Neural cell (in vitro differentiated cells): ENCODE data around the gene UACA. TPM values are rescaled to one million over a fixed set of nuclear protein-coding genes. Genes with fewer than 3 reads are reported as not detected.

Experiments used
- H2AFZ ChIP-seq: fragments of 200-600, 300-800 bp; sonication (generic), shearing (Covaris generic); 2 replicates; pipeline ENCODE4 v1.6.0; 2014; ENCODE audit warnings: low read depth, mild to moderate bottlenecking, antibody characterized with exemption, low read length, moderate library complexity
- H3F3A ChIP-seq: fragments of 200-600 bp; shearing (Covaris generic); 2 replicates; pipeline ENCODE4 v1.6.1; 2016; ENCODE audit warnings: mild to moderate bottlenecking, moderate library complexity, mixed read lengths, antibody characterized with exemption, low read length; ENCODE audit not compliant: insufficient read depth, poor library complexity, severe bottlenecking
- H3K27ac ChIP-seq: fragments of 200-600, 300-800 bp; sonication (generic), shearing (Covaris generic); 2 replicates; pipeline ENCODE4 v1.5.1; 2014; ENCODE audit warnings: mild to moderate bottlenecking, low read length, moderate library complexity
- H3K27me3 ChIP-seq: fragments of 300-800, 200-600 bp; sonication (generic), shearing (Covaris generic); 2 replicates; pipeline ENCODE4 v1.6.0; 2014; ENCODE audit warnings: mild to moderate bottlenecking, low read depth, low read length, moderate library complexity; ENCODE audit not compliant: insufficient read depth
- H3K36me3 ChIP-seq: fragments of 300-800, 200-600 bp; sonication (generic), shearing (Covaris generic); 2 replicates; pipeline ENCODE4 v1.5.1; 2014; ENCODE audit warnings: mild to moderate bottlenecking, antibody characterized with exemption, low read length, moderate library complexity; ENCODE audit not compliant: insufficient read depth
- H3K4me2 ChIP-seq: fragments of 300-800, 200-600 bp; sonication (generic), shearing (Covaris generic); 2 replicates; pipeline ENCODE4 v1.6.0; 2014; ENCODE audit warnings: mild to moderate bottlenecking, low read length
- H3K4me3 ChIP-seq: fragments of 300-800, 200-600 bp; sonication (generic), shearing (Covaris generic); 2 replicates; pipeline ENCODE4 v1.5.1; 2014; ENCODE audit warnings: mild to moderate bottlenecking, low read length, moderate library complexity
- H3K79me2 ChIP-seq: fragments of 200-600 bp; shearing (Covaris generic); replicated peaks from 2 replicates; pipeline ENCODE4 v1.6.0; 2014; ENCODE audit warnings: mild to moderate bottlenecking, low read length, moderate library complexity; ENCODE audit not compliant: insufficient read depth
- H3K9ac ChIP-seq: fragments of 300-800, 200-600 bp; sonication (generic), shearing (Covaris generic); 2 replicates; pipeline ENCODE4 v1.6.1; 2016; ENCODE audit warnings: mild to moderate bottlenecking, low read length, mixed read lengths
- H3K9me2 ChIP-seq: fragments of 200-600 bp; shearing (Covaris generic); 2 replicates; pipeline ENCODE4 v1.6.1; 2016; ENCODE audit warnings: mild to moderate bottlenecking, low read length, mixed read lengths; ENCODE audit not compliant: insufficient read depth
- H3K9me3 ChIP-seq: fragments of 200-600, 300-800 bp; sonication (generic), shearing (Covaris generic); 2 replicates; pipeline ENCODE4 v1.6.1; 2016; ENCODE audit warnings: mild to moderate bottlenecking, mixed run types, low read length, moderate library complexity, mixed read lengths
- H4K20me1 ChIP-seq: fragments of 200-600 bp; shearing (Covaris generic); 2 replicates; pipeline ENCODE4 v1.6.1; 2016; ENCODE audit warnings: mild to moderate bottlenecking, mixed run types; ENCODE audit not compliant: insufficient read depth
- CTCF ChIP-seq: fragments of 450-650 bp; IDR thresholded peaks from 2 replicates; pipeline ENCODE4 v1.5.1; 2014; ENCODE audit warnings: antibody characterized with exemption, mild to moderate bottlenecking, moderate library complexity; ENCODE audit not compliant: poor library complexity, severe bottlenecking
- EP300 ChIP-seq: fragments of 450-650 bp; conservative IDR thresholded peaks from 2 replicates; pipeline ENCODE4 v1.6.1; 2014; ENCODE audit warnings: antibody characterized with exemption, mild to moderate bottlenecking, moderate library complexity; ENCODE audit not compliant: poor library complexity, severe bottlenecking
- EZH2 ChIP-seq: fragments of 200-600, 300-800 bp; shearing (Covaris generic), sonication (generic); IDR thresholded peaks from 2 replicates; pipeline ENCODE4 v1.6.1; 2014; ENCODE audit warnings: antibody characterized with exemption, low read length, borderline replicate concordance, mild to moderate bottlenecking; ENCODE audit not compliant: insufficient read depth, poor library complexity, severe bottlenecking
- MXI1 ChIP-seq: fragments of 450-650 bp; conservative IDR thresholded peaks from 2 replicates; pipeline ENCODE4 v1.6.1; 2014; ENCODE audit warnings: antibody characterized with exemption, mild to moderate bottlenecking; ENCODE audit not compliant: poor library complexity, severe bottlenecking
- POLR2AphosphoS5 ChIP-seq: IDR thresholded peaks from 2 replicates; pipeline ENCODE4 v1.6.1; 2012
- RAD21 ChIP-seq: fragments of 450-650 bp; conservative IDR thresholded peaks from 2 replicates; pipeline ENCODE4 v1.6.1; 2014; ENCODE audit warnings: antibody characterized with exemption, mild to moderate bottlenecking, moderate library complexity
- REST ChIP-seq: IDR thresholded peaks from 2 replicates; pipeline ENCODE4 v1.6.1; 2012; ENCODE audit warnings: borderline replicate concordance
- SMC3 ChIP-seq: fragments of 450-650 bp; conservative IDR thresholded peaks from 2 replicates; pipeline ENCODE4 v1.6.1; 2014; ENCODE audit warnings: antibody characterized with exemption, mild to moderate bottlenecking, moderate library complexity; ENCODE audit not compliant: poor library complexity
- TAF1 ChIP-seq: IDR thresholded peaks from 2 replicates; pipeline ENCODE4 v1.6.1; 2012; ENCODE audit warnings: low read depth
- polyA plus RNA-seq: library from polyadenylated mRNA; depleted of rRNA; stranded (reverse); fragments of >200 nt; gene quantifications from 2 replicates; pipeline ENCODE4 v1.2.3, GENCODE V29; 2014

Gene UACA
- polyA plus RNA-seq, 1 donor from 2014 or later: 0.10 TPM

GRCh38 chr15:70802629-70803028 lies 39.3 kb upstream of the UACA start:
- Histone ChIP-seq H3K27me3 (no peaks in the 10 kb centered on the region), H3K9ac (no peak overlapping the region), H3K36me3 (no peaks in the 10 kb centered on the region), H3K4me3 (no peak overlapping the region), H2AFZ (no peak overlapping the region), H3K4me2 (no peak overlapping the region), H3K27ac (no peak overlapping the region), H3F3A (no peaks in the 10 kb centered on the region), H3K79me2 (no peaks in the 10 kb centered on the region), H3K9me2 (no peaks in the 10 kb centered on the region), H3K9me3 (no peaks in the 10 kb centered on the region), H4K20me1 (no peaks in the 10 kb centered on the region)
- no peak for TF ChIP-seq TAF1
- TF ChIP-seq MXI1: no peak
- no peak for TF ChIP-seq CTCF
- TF ChIP-seq EZH2: no peak
- no peak for TF ChIP-seq EP300
- TF ChIP-seq RAD21: no peak
- TF ChIP-seq SMC3: no peak
- no peak for TF ChIP-seq REST
- no peak for TF ChIP-seq POLR2AphosphoS5

GRCh38 chr15:70801109-70801508 lies 37.8 kb upstream of the UACA start:
- Histone ChIP-seq H2AFZ (no peak overlapping the region), H3K4me2 (no peak overlapping the region), H3K79me2 (no peaks in the 10 kb centered on the region), H3K4me3 (no peak overlapping the region), H3K9ac (no peak overlapping the region), H3K27ac (no peak overlapping the region), H3K9me3 (no peaks in the 10 kb centered on the region), H3K27me3 (no peaks in the 10 kb centered on the region), H3K36me3 (no peaks in the 10 kb centered on the region), H4K20me1 (no peaks in the 10 kb centered on the region), H3F3A (no peaks in the 10 kb centered on the region), H3K9me2 (no peaks in the 10 kb centered on the region)
- no peak for TF ChIP-seq EZH2
- TF ChIP-seq CTCF: no peak
- no peak for TF ChIP-seq REST
- no peak for TF ChIP-seq RAD21
- no peak for TF ChIP-seq TAF1
- no peak for TF ChIP-seq MXI1
- no peak for TF ChIP-seq SMC3
- no peak for TF ChIP-seq POLR2AphosphoS5
- no peak for TF ChIP-seq EP300
